OCI-LY1 (cell line): ENCODE data around the gene MTO1.

Source experiments
- H2AFZ ChIP-seq: fragments of 200-600 bp; sonication (generic), shearing (Covaris generic); 2 replicates; pipeline ENCODE4 v1.6.0; 2014; ENCODE audit warnings: antibody characterized with exemption, mild to moderate bottlenecking, low read length
- H3F3A ChIP-seq: fragments of 200-600 bp; sonication (generic), shearing (Covaris generic); 2 replicates; pipeline ENCODE4 v1.6.0; 2014; ENCODE audit warnings: mild to moderate bottlenecking, antibody characterized with exemption, low read length, moderate library complexity; ENCODE audit not compliant: insufficient read depth
- H3K27ac ChIP-seq: fragments of 200-600 bp; sonication (generic); 2 replicates; pipeline ENCODE4 v1.5.1; 2014; ENCODE audit warnings: low read length, mixed run types, mild to moderate bottlenecking, low read depth; ENCODE audit not compliant: poor library complexity, severe bottlenecking
- H3K27me3 ChIP-seq: fragments of 200-600 bp; sonication (generic); 2 replicates; pipeline ENCODE4 v1.6.0; 2014; ENCODE audit warnings: antibody characterized with exemption, mild to moderate bottlenecking, low read length, moderate library complexity; ENCODE audit not compliant: insufficient read depth
- H3K36me3 ChIP-seq: fragments of 200-600 bp; sonication (generic); 2 replicates; pipeline ENCODE4 v1.6.1; 2014; ENCODE audit warnings: mild to moderate bottlenecking, antibody characterized with exemption, low read length, moderate library complexity, mixed read lengths; ENCODE audit not compliant: insufficient read depth
- H3K4me1 ChIP-seq: fragments of 200-600 bp; sonication (generic); 2 replicates; pipeline ENCODE4 v1.5.1; 2014; ENCODE audit warnings: mild to moderate bottlenecking, low read length, moderate library complexity; ENCODE audit not compliant: insufficient read depth, severe bottlenecking
- H3K4me2 ChIP-seq: fragments of 200-600 bp; sonication (generic), shearing (Covaris generic); 2 replicates; pipeline ENCODE4 v1.6.1; 2014; ENCODE audit warnings: low read length
- H3K4me3 ChIP-seq: fragments of 200-600 bp; sonication (generic); 2 replicates; pipeline ENCODE4 v1.5.1; 2014; ENCODE audit warnings: low read length, low read depth, mild to moderate bottlenecking, mixed read lengths; ENCODE audit not compliant: poor library complexity, severe bottlenecking
- H3K79me2 ChIP-seq: fragments of 200-600 bp; shearing (Covaris generic); 2 replicates; pipeline ENCODE4 v1.6.1; 2016; ENCODE audit warnings: mixed run types, low read length, mixed read lengths; ENCODE audit not compliant: insufficient read depth
- H3K9ac ChIP-seq: fragments of 200-600 bp; sonication (generic), shearing (Covaris generic); 2 replicates; pipeline ENCODE4 v1.6.1; 2014; ENCODE audit warnings: mild to moderate bottlenecking, low read length, mixed read lengths
- H3K9me2 ChIP-seq: fragments of 200-600 bp; sonication (generic), shearing (Covaris generic); 2 replicates; pipeline ENCODE4 v1.6.1; 2014; ENCODE audit warnings: low read depth, mild to moderate bottlenecking, low read length, mixed read lengths
- H3K9me3 ChIP-seq: fragments of 200-600 bp; shearing (Covaris generic); 2 replicates; pipeline ENCODE4 v1.6.1; 2014; ENCODE audit warnings: low read length, mixed read lengths
- H4K20me1 ChIP-seq: fragments of 200-600 bp; sonication (generic), shearing (Covaris generic); 2 replicates; pipeline ENCODE4 v1.6.0; 2016; ENCODE audit warnings: mild to moderate bottlenecking, low read length; ENCODE audit not compliant: insufficient read depth
- EZH2 ChIP-seq: fragments of 200-600 bp; sonication (generic), shearing (Covaris generic); IDR thresholded peaks from 2 replicates; pipeline ENCODE4 v1.8.0; 2017; ENCODE audit warnings: borderline replicate concordance, mixed run types, mild to moderate bottlenecking, antibody characterized with exemption, low read length, moderate library complexity, mixed read lengths
- TF ChIP-seq, protein P1 (sequence below): fragments of 200-600 bp; sonication (generic), shearing (Covaris generic); IDR thresholded peaks from 2 replicates; pipeline ENCODE4 v1.5.1; 2017; ENCODE audit warnings: mild to moderate bottlenecking, antibody characterized with exemption, low read length, moderate library complexity, mixed read lengths

MTO1 gene

GRCh38 chr6:73523434-73524123 lies 62.0 kb downstream of the MTO1 start:
- no peak for TF ChIP-seq EZH2
- TF ChIP-seq, protein P1, sequence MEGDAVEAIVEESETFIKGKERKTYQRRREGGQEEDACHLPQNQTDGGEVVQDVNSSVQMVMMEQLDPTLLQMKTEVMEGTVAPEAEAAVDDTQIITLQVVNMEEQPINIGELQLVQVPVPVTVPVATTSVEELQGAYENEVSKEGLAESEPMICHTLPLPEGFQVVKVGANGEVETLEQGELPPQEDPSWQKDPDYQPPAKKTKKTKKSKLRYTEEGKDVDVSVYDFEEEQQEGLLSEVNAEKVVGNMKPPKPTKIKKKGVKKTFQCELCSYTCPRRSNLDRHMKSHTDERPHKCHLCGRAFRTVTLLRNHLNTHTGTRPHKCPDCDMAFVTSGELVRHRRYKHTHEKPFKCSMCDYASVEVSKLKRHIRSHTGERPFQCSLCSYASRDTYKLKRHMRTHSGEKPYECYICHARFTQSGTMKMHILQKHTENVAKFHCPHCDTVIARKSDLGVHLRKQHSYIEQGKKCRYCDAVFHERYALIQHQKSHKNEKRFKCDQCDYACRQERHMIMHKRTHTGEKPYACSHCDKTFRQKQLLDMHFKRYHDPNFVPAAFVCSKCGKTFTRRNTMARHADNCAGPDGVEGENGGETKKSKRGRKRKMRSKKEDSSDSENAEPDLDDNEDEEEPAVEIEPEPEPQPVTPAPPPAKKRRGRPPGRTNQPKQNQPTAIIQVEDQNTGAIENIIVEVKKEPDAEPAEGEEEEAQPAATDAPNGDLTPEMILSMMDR = no peak
- Histone ChIP-seq H3K4me1 (peaks cover 28% of the 10 kb centered on the region), H3F3A (no peaks in the 10 kb centered on the region)

GRCh38 chr6:73525546-73526330 lies 64.2 kb downstream of the MTO1 start:
- Histone ChIP-seq H3K36me3 (peaks cover under 1% of the 10 kb centered on the region), H3K4me1 (peaks cover 18% of the 10 kb centered on the region), H3K27ac (no peak overlapping the region), H3K4me2 (no peak overlapping the region), H3K9me3 (no peaks in the 10 kb centered on the region), H3F3A (no peaks in the 10 kb centered on the region), H3K9me2 (no peaks in the 10 kb centered on the region), H2AFZ (no peak overlapping the region), H3K79me2 (no peaks in the 10 kb centered on the region), H3K9ac (no peak overlapping the region), H3K27me3 (no peaks in the 10 kb centered on the region), H4K20me1 (no peaks in the 10 kb centered on the region), H3K4me3 (no peak overlapping the region)
- TF ChIP-seq, protein P1 = no peak
- TF ChIP-seq EZH2 = no peak

More at GRCh38 chr6:73523434-73524123, 62.0 kb downstream of the MTO1 start:
- Histone ChIP-seq H3K9me3 (no peaks in the 10 kb centered on the region), H2AFZ (peak overlapping the region; percentile 66), H3K4me2 (peak overlapping the region; percentile 62), H3K9ac (peak overlapping the region; percentile 76), H3K79me2 (peaks cover 5% of the 10 kb centered on the region; the same call in 1 of the 2 replicates), H3K36me3 (peaks cover 22% of the 10 kb centered on the region), H4K20me1 (no peaks in the 10 kb centered on the region), H3K27me3 (no peaks in the 10 kb centered on the region), H3K27ac (peak overlapping the region; percentile 86), H3K4me3 (peak overlapping the region; percentile 77), H3K9me2 (no peaks in the 10 kb centered on the region)

DNA sequence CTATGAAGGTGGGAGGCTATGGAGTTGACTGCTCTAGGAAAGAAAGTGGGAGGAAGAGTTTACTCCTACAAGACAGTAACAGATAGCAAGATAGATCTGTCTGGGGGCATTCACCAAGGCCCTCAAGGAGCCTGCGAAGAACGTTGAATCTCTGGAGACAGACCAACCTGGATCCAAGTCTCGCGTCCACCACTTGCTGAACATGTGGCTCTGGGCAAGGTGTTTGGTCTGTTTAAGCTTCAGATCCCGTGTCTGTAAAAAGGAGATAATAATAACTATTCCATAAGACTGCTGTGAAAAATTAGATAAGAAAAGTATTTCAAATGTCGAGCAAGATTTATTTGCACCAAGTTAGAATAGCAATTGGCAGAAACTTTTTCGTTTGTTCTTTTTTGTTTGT lies 67.4 kb downstream of the MTO1 start:
- H3K4me3 ChIP-seq = no peak overlapping the region
- TF ChIP-seq, protein P1 = no peak
- no peak for TF ChIP-seq EZH2
- H3K9me3 ChIP-seq = no peaks in the 10 kb centered on the region
- H4K20me1 ChIP-seq = no peaks in the 10 kb centered on the region
- H3K4me2 ChIP-seq = no peak overlapping the region
- no peaks in the 10 kb centered on the region for H3F3A ChIP-seq
- no peaks in the 10 kb centered on the region for H3K79me2 ChIP-seq
- H2AFZ ChIP-seq = no peak overlapping the region
- no peaks in the 10 kb centered on the region for H3K27me3 ChIP-seq
- no peak overlapping the region for H3K27ac ChIP-seq
- H3K4me1 ChIP-seq = peaks cover 5% of the 10 kb centered on the region
- H3K36me3 ChIP-seq = no peaks in the 10 kb centered on the region
- H3K9me2 ChIP-seq = no peaks in the 10 kb centered on the region
- H3K9ac ChIP-seq = no peak overlapping the region
